ENCODE results near the gene ZFYVE19. TPM values are rescaled to one million over a fixed set of nuclear protein-coding genes. Genes with fewer than 3 reads are reported as not detected.

ZFYVE19 gene
- total and polyA plus RNA-seq, 2 of the 4 experiments (the other 2 are of a cell fraction): 22.6 to 29.6 TPM

GRCh38 chr15:40789999-40790398, 16.9 kb upstream of the ZFYVE19 start:
- BruUV-seq (replicated peaks): no TSS peak
- dilution Hi-C loops (cut with HindIII; ENCODE audit: low sequenced_read_pairs, unreplicated experiment): no loop called here
- intact Hi-C loops (cut with micrococcal nuclease): no loop called here

More at GRCh38 chr15:40789999-40790398, 16.9 kb upstream of the ZFYVE19 start:
- Histone ChIP-seq H2AK5ac (ENCODE audit: low read depth, low read length) (no peak overlapping the region), H3K79me1 (ENCODE audit: low read depth in 1 of 2, low read length in 2 of 2) (peaks cover 45 to 78% of the 10 kb centered on the region in 2 experiments), H2AK9ac (replicated peaks; ENCODE audit: low read depth, low read length, poor library complexity) (no peak overlapping the region), H3K18ac (ENCODE audit: low read depth, low read length) (no peak overlapping the region), H3K27ac (ENCODE audit: insufficient read depth, low read length) (no peak overlapping the region), H2BK20ac (ENCODE audit: low read depth, low read length) (no peak overlapping the region), H4K91ac (ENCODE audit: insufficient read depth, low read depth, low read length) (no peak overlapping the region), H3K4ac (ENCODE audit: low read depth, low read length) (no peak overlapping the region), H2AFZ (replicated peaks; ENCODE audit: low read length, poor library complexity) (no peak overlapping the region), H3K9me1 (ENCODE audit: insufficient read depth, low read length) (peaks cover 14% of the 10 kb centered on the region; the same call in 1 of the 2 replicates), H4K5ac (ENCODE audit: low read depth, low read length) (no peak overlapping the region), H2BK120ac (ENCODE audit: low read depth, low read length) (no peak overlapping the region), H3K9me3 (ENCODE audit: control insufficient read depth, insufficient read depth, low read length) (no peaks in the 10 kb centered on the region), H3K14ac (replicated peaks; ENCODE audit: low read depth, low read length) (no peak overlapping the region), H3K4me1 (ENCODE audit: control insufficient read depth, insufficient read depth, low read length) (peaks cover 13% of the 10 kb centered on the region), H3K56ac (ENCODE audit: extremely low read depth, insufficient read depth, low read length) (no peak overlapping the region), H3K9ac (ENCODE audit: low read depth, low read length) (no peak overlapping the region), H3K27me3 (ENCODE audit: control insufficient read depth, insufficient read depth, low read length) (no peaks in the 10 kb centered on the region), H3K36me3 (ENCODE audit: control insufficient read depth, insufficient read depth, low read length) (peaks cover 2% of the 10 kb centered on the region; the same call in 1 of the 2 replicates), H2BK15ac (ENCODE audit: low read depth, low read length) (no peak overlapping the region), H3K23ac (ENCODE audit: low read depth, low read length) (no peak overlapping the region), H4K8ac (ENCODE audit: low read depth in 2 of 2, low read length in 2 of 2) (no peak overlapping the region), H3K4me3 (ENCODE audit: insufficient read depth, low read depth, low read length) (no peak overlapping the region), H3K4me2 (ENCODE audit: low read depth, low read length) (no peak overlapping the region), H2BK5ac (ENCODE audit: low read depth, low read length, poor library complexity, severe bottlenecking) (no peak overlapping the region), H4K20me1 (ENCODE audit: insufficient read depth, low read length) (peaks cover 42% of the 10 kb centered on the region; the same call in 1 of the 2 replicates)
- CTCF ChIA-PET: interaction anchor here (0.6 kb wide), 1 partner anchor 247 kb away, joined by 3 read pairs; no protein-coding TSS in a partner anchor
- DNase-seq (no peak), ATAC-seq (ENCODE audit: low read depth) (no peak)
- POLR2A ChIA-PET (ENCODE audit: unreplicated experiment): no interaction called here
- TF ChIP-seq CEBPB (IDR thresholded peaks at IDR 0.05; ENCODE audit: low read depth, low read length) (no peak), MAZ (IDR thresholded peaks at IDR 0.05; ENCODE audit: borderline replicate concordance, low read depth, low read length) (no peak), ELK1 (IDR thresholded peaks at IDR 0.05; ENCODE audit: borderline replicate concordance, low read depth, low read length) (no peak), RFX5 (IDR thresholded peaks at IDR 0.05; ENCODE audit: low read depth, low read length) (no peak), NFE2L2 (IDR thresholded peaks at IDR 0.05; ENCODE audit: low read depth, low read length) (no peak), CTCF (conservative IDR thresholded peaks at IDR 0.05; ENCODE audit: low read depth, low read length) (no peak), BHLHE40 (IDR thresholded peaks at IDR 0.05; ENCODE audit: low read depth, low read length) (no peak), MXI1 (IDR thresholded peaks at IDR 0.05; ENCODE audit: borderline replicate concordance, low read depth, low read length) (no peak)
- in situ Hi-C loops (cut with MboI; ENCODE audit: low sequenced_read_pairs): no loop called here
- WGBS, 2 experiments (ENCODE audit: extremely low coverage in 2 of 2, insufficient read length in 1 of 2): 93% methylated on average over 5 of the region's 8 CpGs; no CpG with 5 or more reads in 1 of the 2 experiments
